Loucy (cell line): Measurements from ENCODE around the gene KRTAP10-4.

Source experiments
- H2AFZ ChIP-seq: fragments of 200-600 bp; sonication (generic); 2 replicates; pipeline ENCODE4 v1.6.0; 2016; ENCODE audit warnings: antibody characterized with exemption, mild to moderate bottlenecking, low read length, moderate library complexity
- H3F3A ChIP-seq: fragments of 200-600 bp; 2 replicates; pipeline ENCODE4 v1.6.0; 2016; ENCODE audit warnings: antibody characterized with exemption, low read depth, mild to moderate bottlenecking
- H3K27me3 ChIP-seq: fragments of 200-600 bp; sonication (generic); 2 replicates; pipeline ENCODE4 v1.6.1; 2014; ENCODE audit warnings: low read length, mild to moderate bottlenecking; ENCODE audit not compliant: insufficient read depth, poor library complexity, severe bottlenecking
- H3K36me3 ChIP-seq: fragments of 200-600 bp; sonication (generic); 2 replicates; pipeline ENCODE4 v1.6.1; 2016; ENCODE audit warnings: low read length; ENCODE audit not compliant: insufficient read depth
- H3K4me1 ChIP-seq: fragments of 200-600 bp; sonication (generic); 2 replicates; pipeline ENCODE4 v1.5.1; 2014; ENCODE audit warnings: low read length, mild to moderate bottlenecking; ENCODE audit not compliant: insufficient read depth, poor library complexity, severe bottlenecking
- H3K4me2 ChIP-seq: fragments of 200-600 bp; sonication (generic); 2 replicates; pipeline ENCODE4 v1.6.0; 2014; ENCODE audit warnings: antibody characterized with exemption, low read length, low read depth, mild to moderate bottlenecking; ENCODE audit not compliant: poor library complexity, severe bottlenecking
- H3K4me3 ChIP-seq: fragments of 200-600 bp; sonication (generic); 2 replicates; pipeline ENCODE4 v1.5.1; 2014; ENCODE audit warnings: low read length, mild to moderate bottlenecking, mixed read lengths; ENCODE audit not compliant: poor library complexity, severe bottlenecking
- H3K79me2 ChIP-seq: fragments of 200-600 bp; sonication (generic); 2 replicates; pipeline ENCODE4 v1.6.1; 2014; ENCODE audit warnings: low read length; ENCODE audit not compliant: insufficient read depth
- H3K9ac ChIP-seq: fragments of 200-600 bp; sonication (generic); 2 replicates; pipeline ENCODE4 v1.6.0; 2014; ENCODE audit warnings: mild to moderate bottlenecking, low read depth, low read length, moderate library complexity; ENCODE audit not compliant: poor library complexity, severe bottlenecking
- H3K9me2 ChIP-seq: fragments of 200-600 bp; sonication (generic); replicated peaks from 2 replicates; pipeline ENCODE4 v1.6.1; 2016; ENCODE audit warnings: low read depth, low read length, mixed read lengths
- H3K9me3 ChIP-seq: fragments of 200-600 bp; sonication (generic); 2 replicates; pipeline ENCODE4 v1.6.1; 2014; ENCODE audit warnings: mild to moderate bottlenecking, antibody characterized with exemption, low read length, low read depth; ENCODE audit not compliant: insufficient read depth
- H4K20me1 ChIP-seq: fragments of 200-600 bp; sonication (generic); 2 replicates; pipeline ENCODE4 v1.6.0; 2014; ENCODE audit warnings: antibody characterized with exemption, low read length, mild to moderate bottlenecking; ENCODE audit not compliant: insufficient read depth, poor library complexity, severe bottlenecking
- CTCF ChIP-seq: fragments of 200-600 bp; sonication (generic); conservative IDR thresholded peaks from 2 replicates; pipeline ENCODE4 v1.5.1; 2014; ENCODE audit warnings: mild to moderate bottlenecking, antibody characterized with exemption, low read length
- EZH2phosphoT487 ChIP-seq: fragments of 200-600 bp; IDR thresholded peaks from 2 replicates; pipeline ENCODE4 v1.6.1; 2018; ENCODE audit warnings: antibody characterized with exemption, mild to moderate bottlenecking, moderate library complexity, borderline replicate concordance

The KRTAP10-4 gene

GRCh38 chr21:44612029-44612486 is 38.5 kb downstream of the KRTAP10-4 start, which contains the start of gene KRTAP10-8:
KRTAP10-8 (plus strand) TSS chr21:44612079; CDS start chr21:44612101, 22 bp downstream.
- Histone ChIP-seq H4K20me1 (no peaks in the 10 kb centered on the region), H3K4me3 (no peak within 1 kb of the TSS), H3K9me2 (no peaks in the 10 kb centered on the region), H3K4me2 (no peak within 1 kb of the TSS), H3K9ac (no peak within 1 kb of the TSS), H3K79me2 (no peaks in the 10 kb centered on the region), H3F3A (no peaks in the 10 kb centered on the region), H3K9me3 (peaks cover 13% of the 10 kb centered on the region; the same call in 1 of the 2 replicates), H3K4me1 (no peaks in the 10 kb centered on the region), H3K36me3 (no peaks in the 10 kb centered on the region), H3K27me3 (no peaks in the 10 kb centered on the region), H2AFZ (no peak within 1 kb of the TSS)
- TF ChIP-seq CTCF (no peak), EZH2phosphoT487 (no peak)

GRCh38 chr21:44612669-44613229 is 39.2 kb downstream of the KRTAP10-4 start:
- TF ChIP-seq EZH2phosphoT487: no peak
- TF ChIP-seq CTCF: no peak

GRCh38 chr21:44613386-44614155 is 40.0 kb downstream of the KRTAP10-4 start:
- TF ChIP-seq CTCF (no peak), EZH2phosphoT487 (no peak)
- no peak overlapping the region for H3K4me3 ChIP-seq

More at GRCh38 chr21:44612669-44613229, 39.2 kb downstream of the KRTAP10-4 start:
- Histone ChIP-seq H3K9me3 (peaks cover 13% of the 10 kb centered on the region; the same call in 1 of the 2 replicates), H3K9me2 (no peaks in the 10 kb centered on the region), H3F3A (no peaks in the 10 kb centered on the region), H4K20me1 (no peaks in the 10 kb centered on the region), H3K79me2 (no peaks in the 10 kb centered on the region), H2AFZ (no peak overlapping the region), H3K9ac (no peak overlapping the region), H3K4me3 (no peak overlapping the region), H3K4me2 (no peak overlapping the region), H3K36me3 (no peaks in the 10 kb centered on the region), H3K27me3 (no peaks in the 10 kb centered on the region), H3K4me1 (no peaks in the 10 kb centered on the region)

More at GRCh38 chr21:44613386-44614155, 40.0 kb downstream of the KRTAP10-4 start:
- no peak overlapping the region for H3K4me2 ChIP-seq
- no peaks in the 10 kb centered on the region for H4K20me1 ChIP-seq
- peaks cover 13% of the 10 kb centered on the region; the same call in 1 of the 2 replicates for H3K9me3 ChIP-seq
- no peak overlapping the region for H3K9ac ChIP-seq
- no peak overlapping the region for H2AFZ ChIP-seq
- no peaks in the 10 kb centered on the region for H3K79me2 ChIP-seq
- H3K36me3 ChIP-seq: no peaks in the 10 kb centered on the region
- H3K9me2 ChIP-seq: no peaks in the 10 kb centered on the region
- H3K4me1 ChIP-seq: no peaks in the 10 kb centered on the region
- H3F3A ChIP-seq: no peaks in the 10 kb centered on the region
- H3K27me3 ChIP-seq: no peaks in the 10 kb centered on the region
